HL-60 (cell line): ENCODE results near the gene SPATA33.

ENCODE experiments used
- CTCF ChIP-seq: IDR thresholded peaks from one replicate; pipeline ENCODE4 v1.5.1; 2011; ENCODE audit warnings: low read length, control low read depth, inconsistent platforms; ENCODE audit not compliant: insufficient read depth
- POLR2AphosphoS5 ChIP-seq: IDR thresholded peaks from 2 replicates; pipeline ENCODE4 v1.6.1; 2012; ENCODE audit warnings: low read depth
- REST ChIP-seq: IDR thresholded peaks from 2 replicates; pipeline ENCODE4 v1.6.1; 2012; ENCODE audit warnings: low read depth; ENCODE audit not compliant: insufficient replicate concordance
- SPI1 ChIP-seq: IDR thresholded peaks from 2 replicates; pipeline ENCODE4 v1.6.1; 2012; ENCODE audit warnings: low read depth, mild to moderate bottlenecking, borderline replicate concordance

- no peak for TF ChIP-seq CTCF
- TF ChIP-seq POLR2AphosphoS5: no peak
- no peak for TF ChIP-seq SPI1
- no peak for TF ChIP-seq REST
Observed at GRCh38 chr16:89693289-89693731, 35.7 kb downstream of the SPATA33 start.
